Stomach (tissue), 4 donors: Measurements from ENCODE around the gene SDK2.

Experiments
- CTCF ChIP-seq, 7 experiments: fragments of 450-650 bp in 4 of 7; fragments of 200-600 bp in 3 of 7; sonication (generic) in 3 of 7; IDR thresholded peaks; one replicate each; pipeline ENCODE4 v1.5.1; 2016 to 2019; ENCODE audit warnings: antibody characterized with exemption in 7 of 7, control low read depth in 2 of 7, mild to moderate bottlenecking in 1 of 7
- POLR2A ChIP-seq, 4 donors: fragments of 450-650 bp; IDR thresholded peaks; one replicate each; pipeline ENCODE4 v1.6.1; 2016; ENCODE audit warnings: antibody characterized with exemption in 4 of 4, control low read depth in 2 of 4, mild to moderate bottlenecking in 1 of 4, moderate library complexity in 1 of 4
- POLR2AphosphoS5 ChIP-seq, 3 donors: sonication (generic); formaldehyde crosslinking; IDR thresholded peaks; one replicate each; pipeline ENCODE4 v1.6.1; 2016; ENCODE audit warnings: antibody characterized with exemption in 3 of 3

GRCh38 chr17:73350864-73351263 is 293.4 kb downstream of the SDK2 start:
- TF ChIP-seq CTCF (IDR thresholded peaks at IDR 0.05): no peak
- no peak for TF ChIP-seq POLR2A (IDR thresholded peaks at IDR 0.05)
- no peak for TF ChIP-seq POLR2AphosphoS5 (IDR thresholded peaks at IDR 0.05)
